Measurements from ENCODE around the gene TMEM190. TPM values are rescaled to one million over a fixed set of nuclear protein-coding genes. Genes with fewer than 3 reads are reported as not detected.
A peak's percentile ranks its signal among the peaks of the same experiment; 100 is the strongest.

Gene TMEM190
- total and polyA plus RNA-seq, 12 donors: 0.55 to 63.0 (median 1.7) TPM; not detected in 6

DNA sequence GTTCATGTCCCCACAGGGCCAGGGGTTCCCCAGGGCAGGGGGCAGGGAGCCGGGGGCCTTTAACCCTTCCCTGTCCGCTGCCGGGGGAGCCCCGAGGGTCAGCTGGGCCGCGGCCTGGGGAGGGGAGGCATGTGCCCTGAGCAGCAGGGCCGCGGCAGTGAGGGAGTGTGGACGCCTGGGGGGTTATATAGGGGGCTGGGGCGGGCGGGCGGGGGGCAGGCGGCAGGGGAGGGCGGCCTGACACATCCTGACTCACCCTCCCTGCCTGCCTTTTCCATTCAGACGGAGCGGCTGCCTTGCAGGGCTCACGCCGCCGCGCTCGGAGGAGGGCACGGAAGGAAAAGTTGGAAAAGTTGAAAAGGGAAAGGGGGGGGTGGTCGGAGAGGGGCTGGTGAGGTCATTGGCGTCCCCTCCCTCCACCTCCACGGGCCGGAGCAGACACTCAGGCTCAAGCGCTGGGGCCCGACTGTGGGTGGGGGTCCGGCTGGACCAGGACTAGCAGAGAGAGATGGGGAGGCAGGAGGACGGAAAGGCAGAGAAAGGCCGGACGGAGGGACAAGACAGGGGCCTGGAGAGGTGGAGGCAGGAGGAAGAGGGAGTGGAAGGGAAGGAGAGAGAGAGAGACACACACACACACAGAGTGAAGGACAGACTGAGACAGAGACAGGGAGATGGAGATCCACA, 6.2 kb upstream of the TMEM190 start, which contains the start of gene IL11:
TSS of gene IL11 (minus strand) at position 159 of the 684 bp plus-strand sequence. CDS start at position 6, 153 bp downstream.
- Histone ChIP-seq H3K4me1 (replicated peaks in 1 of 2) (peaks cover 0 to 6% of the 10 kb centered on the region in 2 donors), H3K27ac (no peak within 1 kb of the TSS), H3K4me3 (peak within 1 kb of the TSS in 1 of 4 donors; percentile 25), H3K27me3 (peaks cover 54% of the 10 kb centered on the region), H3K9me3 (replicated peaks in 1 of 3) (no peaks in the 10 kb centered on the region), H3K36me3 (replicated peaks in 1 of 2) (no peaks in the 10 kb centered on the region)
- intact Hi-C loops (cut with DNase I): no loop called here
- 12 to 26% (median 16%) methylated on average over 18 to 32 of the region's 32 CpGs for WGBS, 4 donors
- DNase-seq: no peak
- TF ChIP-seq, protein P1, sequence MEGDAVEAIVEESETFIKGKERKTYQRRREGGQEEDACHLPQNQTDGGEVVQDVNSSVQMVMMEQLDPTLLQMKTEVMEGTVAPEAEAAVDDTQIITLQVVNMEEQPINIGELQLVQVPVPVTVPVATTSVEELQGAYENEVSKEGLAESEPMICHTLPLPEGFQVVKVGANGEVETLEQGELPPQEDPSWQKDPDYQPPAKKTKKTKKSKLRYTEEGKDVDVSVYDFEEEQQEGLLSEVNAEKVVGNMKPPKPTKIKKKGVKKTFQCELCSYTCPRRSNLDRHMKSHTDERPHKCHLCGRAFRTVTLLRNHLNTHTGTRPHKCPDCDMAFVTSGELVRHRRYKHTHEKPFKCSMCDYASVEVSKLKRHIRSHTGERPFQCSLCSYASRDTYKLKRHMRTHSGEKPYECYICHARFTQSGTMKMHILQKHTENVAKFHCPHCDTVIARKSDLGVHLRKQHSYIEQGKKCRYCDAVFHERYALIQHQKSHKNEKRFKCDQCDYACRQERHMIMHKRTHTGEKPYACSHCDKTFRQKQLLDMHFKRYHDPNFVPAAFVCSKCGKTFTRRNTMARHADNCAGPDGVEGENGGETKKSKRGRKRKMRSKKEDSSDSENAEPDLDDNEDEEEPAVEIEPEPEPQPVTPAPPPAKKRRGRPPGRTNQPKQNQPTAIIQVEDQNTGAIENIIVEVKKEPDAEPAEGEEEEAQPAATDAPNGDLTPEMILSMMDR (IDR thresholded peaks at IDR 0.05): no peak
- no peak for TF ChIP-seq POLR2A (IDR thresholded peaks at IDR 0.05)

GRCh38 chr19:55372316-55373081, 4.1 kb upstream of the TMEM190 start:
- Histone ChIP-seq H3K4me3 (no peak overlapping the region), H3K36me3 (replicated peaks in 1 of 2) (no peaks in the 10 kb centered on the region), H3K4me1 (replicated peaks in 1 of 2) (peaks cover 0 to 6% of the 10 kb centered on the region in 2 donors), H3K27ac (no peak overlapping the region), H3K9me3 (replicated peaks in 1 of 3) (no peaks in the 10 kb centered on the region), H3K27me3 (peaks cover 64% of the 10 kb centered on the region)
- WGBS, 4 donors: 39 to 53% (median 40%) methylated on average over 19 to 24 of the region's 24 CpGs
- no peak for DNase-seq
- TF ChIP-seq, protein P1 (IDR thresholded peaks at IDR 0.05): no peak
- no peak for TF ChIP-seq POLR2A (IDR thresholded peaks at IDR 0.05)
- intact Hi-C loops (cut with DNase I): no loop called here

DNA sequence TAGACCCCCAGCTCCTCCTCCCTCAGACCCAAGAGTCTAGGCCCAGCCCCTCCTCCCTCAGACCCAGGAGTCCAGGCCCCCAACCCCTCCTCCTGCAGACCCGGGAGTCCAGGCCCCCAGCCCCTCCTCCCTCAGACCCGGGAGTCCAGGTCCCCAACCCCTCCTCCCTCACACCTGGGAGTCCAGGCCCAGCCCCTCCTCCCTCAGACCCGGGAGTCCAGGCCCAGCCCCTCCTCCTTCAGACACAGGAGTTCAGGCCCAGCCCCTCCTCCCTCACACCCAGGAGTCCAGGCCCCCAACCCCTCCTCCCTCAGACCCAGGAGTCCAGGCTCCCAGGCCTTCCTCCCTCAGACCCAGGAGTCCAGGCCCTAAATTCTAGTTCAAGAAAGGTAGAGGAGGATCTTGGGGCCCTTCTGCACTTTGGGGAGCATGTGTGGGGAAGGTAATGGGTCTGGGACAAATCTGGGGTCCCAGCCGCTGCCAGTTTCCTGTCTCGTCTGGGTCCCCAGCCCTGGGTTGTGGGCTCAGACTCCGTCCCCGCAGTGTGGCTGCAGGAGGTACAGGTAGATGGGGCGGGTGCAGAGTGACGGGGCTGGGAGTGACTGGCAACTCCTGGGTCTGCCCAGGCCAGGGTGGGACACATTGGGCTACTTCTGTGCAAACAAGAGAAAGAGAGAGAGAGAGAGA, 3.2 kb upstream of the TMEM190 start:
- H3K9me3 ChIP-seq (replicated peaks in 1 of 3): no peaks in the 10 kb centered on the region
- peaks cover 0 to 6% of the 10 kb centered on the region in 2 donors for H3K4me1 ChIP-seq (replicated peaks in 1 of 2)
- H3K36me3 ChIP-seq (replicated peaks in 1 of 2): no peaks in the 10 kb centered on the region
- TF ChIP-seq, protein P1 (IDR thresholded peaks at IDR 0.05): no peak
- no peak for TF ChIP-seq POLR2A (IDR thresholded peaks at IDR 0.05)
- no peak overlapping the region for H3K27ac ChIP-seq
- intact Hi-C loops (cut with DNase I): no loop called here
- no peak overlapping the region for H3K4me3 ChIP-seq
- DNase-seq: no peak
- H3K27me3 ChIP-seq: peaks cover 57% of the 10 kb centered on the region
- WGBS, 4 donors: 60 to 85% (median 68%) methylated on average over 4 to 9 of the region's 9 CpGs
